NOMO-1 (cell line): Measurements from ENCODE around the gene OR6K3.
A peak's percentile ranks its signal among the peaks of the same experiment; 100 is the strongest.
"Not testable (repeated sequence)": the region's sequence is repeated elsewhere in the genome, so short reads cannot be mapped to it uniquely, and the experiment has no call there.

Experiments
- DNase-seq, 2 experiments: peaks; one replicate each; lab custom pipeline; 2025; ENCODE audit not compliant: unreplicated experiment in 2 of 2; lab: John Stamatoyannopoulos, UW

Gene OR6K3

DNA sequence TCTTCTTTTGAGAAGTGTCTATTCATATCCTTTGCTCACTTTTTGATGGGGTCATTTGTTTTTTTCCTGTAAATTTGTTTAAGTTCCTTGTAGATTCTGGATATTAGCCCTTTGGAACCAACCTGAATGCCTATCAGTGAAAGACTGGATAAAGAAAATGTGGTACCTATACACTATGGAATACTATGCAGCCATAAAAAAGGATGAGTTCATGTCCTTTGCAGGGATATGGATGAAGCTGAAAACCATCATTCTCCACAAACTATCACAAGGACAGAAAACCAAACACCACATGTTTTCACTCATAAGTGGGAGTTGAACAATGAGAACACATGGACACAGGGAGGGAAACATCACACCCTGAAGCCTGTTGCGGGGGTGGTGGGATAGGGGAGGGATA is 32.2 kb downstream of the OR6K3 start:
- DNase-seq: not testable (repeated sequence)

DNA sequence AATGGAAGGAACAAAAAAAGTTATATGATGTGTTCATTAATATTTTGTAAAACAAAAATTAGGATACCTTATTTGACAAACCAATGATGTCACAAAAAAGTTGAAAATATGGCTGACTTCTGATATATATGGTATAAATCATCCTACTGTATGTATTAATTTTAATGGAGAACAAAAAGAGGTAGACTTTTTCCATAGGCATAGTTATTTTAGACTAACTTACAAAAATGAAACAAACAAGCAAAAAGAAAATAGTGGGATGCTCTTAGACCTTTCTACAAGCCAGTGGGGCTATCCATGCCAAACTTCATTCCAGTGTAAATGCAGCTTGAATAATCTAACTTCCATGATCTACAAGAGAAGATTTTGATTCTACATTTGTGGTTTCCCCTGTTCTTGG is 33.5 kb downstream of the OR6K3 start:
- no peak for DNase-seq

DNA sequence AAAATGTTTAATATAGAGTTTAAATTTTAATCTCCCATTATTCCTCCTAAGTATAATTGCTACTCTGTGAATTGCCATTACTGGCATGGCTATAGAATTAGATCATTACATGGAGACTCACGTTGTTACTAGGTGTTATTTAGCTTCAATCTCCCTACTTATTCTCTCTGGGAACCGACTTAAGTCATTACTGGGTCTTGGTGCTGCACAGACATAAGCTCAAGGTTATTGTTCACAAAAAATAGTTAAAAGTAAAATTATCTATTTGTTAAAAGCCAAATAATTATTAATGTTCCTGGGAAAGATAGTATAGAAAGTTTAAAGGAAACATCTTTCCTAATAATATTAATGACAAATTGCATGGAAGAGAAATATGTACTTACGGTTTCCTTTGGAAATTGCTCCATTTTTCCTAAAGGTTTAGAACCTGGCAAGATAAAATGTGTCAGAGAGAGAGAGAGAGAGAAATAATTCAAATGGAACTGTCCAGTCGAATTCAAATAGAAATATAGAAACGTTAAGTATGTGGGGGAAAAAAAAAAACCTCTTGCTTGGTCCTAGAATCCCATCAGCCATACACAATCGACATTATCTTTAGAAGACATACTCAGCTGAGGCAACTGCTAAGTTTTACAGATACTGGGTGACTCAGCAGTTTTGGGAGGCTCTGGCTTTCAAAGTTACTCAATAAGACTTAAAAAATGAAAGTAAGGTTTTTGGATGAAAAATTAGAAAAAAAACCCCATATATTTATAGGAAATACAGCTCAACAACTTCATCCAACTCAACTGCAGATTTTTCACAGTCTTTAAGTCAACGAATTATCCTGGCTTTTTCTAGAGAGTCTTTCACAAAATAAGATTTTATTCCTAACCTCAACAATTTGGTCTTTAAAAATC is 34.2 kb downstream of the OR6K3 start, which contains the start of gene SPTA1:
Gene SPTA1, minus strand, starts transcription at position 605 of the 899 bp plus-strand sequence. Its CDS starts 198 bp downstream, at position 407.
- DNase-seq: peak; percentile 39 to 84

DNA sequence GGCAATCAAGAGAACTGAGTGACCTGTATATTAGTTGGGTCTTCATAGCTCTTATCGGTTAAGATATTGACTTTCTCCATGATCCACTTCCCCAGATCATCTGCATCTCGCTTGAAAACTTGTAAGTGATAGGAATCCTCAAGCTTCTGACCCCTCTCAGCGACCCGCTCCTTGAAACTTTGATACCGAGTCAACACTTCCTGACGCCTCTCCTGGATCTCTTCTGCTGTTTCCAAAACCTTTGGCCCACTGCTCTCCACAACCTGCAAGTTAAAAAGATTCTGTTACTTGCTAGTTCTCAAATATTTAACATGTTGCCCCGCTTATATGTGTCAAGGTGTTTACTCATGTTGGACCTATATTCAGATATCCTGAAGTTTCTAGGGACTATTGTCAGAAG is 35.4 kb downstream of the OR6K3 start:
- DNase-seq: no peak

DNA sequence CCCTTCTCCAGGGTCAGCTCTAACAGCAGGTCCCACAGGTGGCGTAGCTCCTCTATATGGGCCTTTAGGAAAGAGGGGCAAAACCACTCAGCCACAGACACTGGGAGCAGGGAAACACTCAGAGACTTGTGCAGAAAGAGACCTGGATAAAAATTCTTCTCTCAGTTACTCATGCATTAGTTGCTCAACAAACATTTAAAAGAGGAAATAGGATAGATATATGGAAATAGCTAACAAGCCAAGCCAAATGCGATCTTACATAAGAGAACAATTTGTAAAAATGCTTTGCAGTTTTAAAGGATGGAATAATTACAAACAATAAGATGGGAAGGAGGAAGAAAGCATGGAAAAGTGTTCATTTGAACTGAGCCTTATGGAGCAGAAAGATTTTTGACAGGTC is 38.9 kb downstream of the OR6K3 start:
- DNase-seq: peak; percentile 10 to 72

DNA sequence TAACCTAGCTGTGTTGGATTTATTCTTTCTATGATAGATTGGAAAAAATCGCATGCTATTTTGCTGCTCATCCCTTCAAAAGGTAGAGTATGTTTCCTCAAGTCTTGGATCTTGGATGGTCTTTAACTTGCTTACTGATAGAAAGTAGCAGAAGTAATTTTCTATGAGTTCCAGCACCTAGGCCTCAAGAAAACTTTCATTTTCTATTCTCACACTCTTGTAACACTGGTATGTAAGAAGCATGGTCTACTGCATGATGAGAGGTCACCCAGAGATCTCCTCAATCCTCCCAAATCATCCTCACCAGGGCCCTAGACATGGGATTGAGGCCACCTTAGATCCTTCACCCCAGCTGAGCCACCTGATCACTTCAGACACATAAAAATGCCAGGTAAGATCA is 41.2 kb downstream of the OR6K3 start:
- no peak for DNase-seq

DNA sequence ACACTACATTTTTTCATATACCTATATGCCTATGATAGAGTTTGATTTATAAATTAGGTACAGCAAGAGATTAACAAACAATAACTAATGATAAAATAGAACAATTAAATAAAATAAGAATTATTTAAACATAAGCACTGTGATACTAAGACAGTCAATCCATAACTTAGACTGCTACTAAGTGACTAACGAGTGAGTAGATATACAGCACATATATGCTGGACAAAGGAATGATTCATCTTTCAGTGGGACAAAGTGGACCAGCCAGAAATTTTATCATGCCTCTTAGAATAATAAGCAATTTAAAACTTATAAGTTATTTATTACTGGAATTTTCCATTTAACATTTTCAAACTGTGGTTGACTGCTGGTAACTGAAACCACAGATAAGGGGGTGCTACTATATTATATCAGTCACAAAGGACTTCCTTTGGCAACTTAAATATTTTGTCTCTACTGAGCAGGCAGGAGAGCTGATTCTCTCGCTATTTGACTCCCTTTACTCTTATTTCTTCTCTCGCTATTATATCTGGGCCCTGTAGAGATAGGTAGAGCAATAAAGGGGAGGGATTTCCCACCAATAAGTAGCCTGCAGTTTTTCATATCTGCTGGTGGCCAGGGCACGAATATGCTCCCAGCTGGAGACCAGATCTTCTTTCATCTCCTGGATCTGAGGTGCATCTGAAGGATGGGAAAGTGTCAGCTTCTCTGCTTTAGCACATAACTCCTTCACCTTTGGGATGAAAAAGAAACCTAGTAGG is 44.8 kb downstream of the OR6K3 start:
- DNase-seq: no peak

DNA sequence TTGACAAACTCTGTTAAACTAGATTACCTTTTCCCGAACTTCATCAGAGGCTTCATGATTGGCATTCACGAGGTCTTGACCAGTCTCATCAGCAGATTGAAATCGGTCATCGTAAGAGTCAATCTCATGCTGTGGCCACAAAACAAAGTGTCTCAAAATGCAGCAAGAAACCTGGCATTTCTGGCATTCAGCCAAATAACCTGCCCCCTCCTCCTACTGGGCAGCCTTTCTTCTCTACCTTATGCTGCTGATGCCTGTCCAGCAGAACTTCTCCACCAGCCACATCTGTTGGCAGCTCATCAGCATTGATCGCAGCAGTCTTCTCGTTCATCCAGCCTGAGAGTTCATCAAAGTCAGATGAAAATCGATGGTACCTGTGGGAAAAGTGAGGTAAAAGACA is 46.2 kb downstream of the OR6K3 start:
- no peak for DNase-seq
